GM21367 (cell line): Measurements from ENCODE around the gene HEYL.
"Not testable (repeated sequence)": the region's sequence is repeated elsewhere in the genome, so short reads cannot be mapped to it uniquely, and the experiment has no call there.

Experiments
- ATAC-seq: cut with Tn5 transposase; IDR thresholded peaks from one replicate; pipeline ENCODE4 v1.9.1; 2021; ENCODE audit not compliant: unreplicated experiment

The HEYL gene

DNA sequence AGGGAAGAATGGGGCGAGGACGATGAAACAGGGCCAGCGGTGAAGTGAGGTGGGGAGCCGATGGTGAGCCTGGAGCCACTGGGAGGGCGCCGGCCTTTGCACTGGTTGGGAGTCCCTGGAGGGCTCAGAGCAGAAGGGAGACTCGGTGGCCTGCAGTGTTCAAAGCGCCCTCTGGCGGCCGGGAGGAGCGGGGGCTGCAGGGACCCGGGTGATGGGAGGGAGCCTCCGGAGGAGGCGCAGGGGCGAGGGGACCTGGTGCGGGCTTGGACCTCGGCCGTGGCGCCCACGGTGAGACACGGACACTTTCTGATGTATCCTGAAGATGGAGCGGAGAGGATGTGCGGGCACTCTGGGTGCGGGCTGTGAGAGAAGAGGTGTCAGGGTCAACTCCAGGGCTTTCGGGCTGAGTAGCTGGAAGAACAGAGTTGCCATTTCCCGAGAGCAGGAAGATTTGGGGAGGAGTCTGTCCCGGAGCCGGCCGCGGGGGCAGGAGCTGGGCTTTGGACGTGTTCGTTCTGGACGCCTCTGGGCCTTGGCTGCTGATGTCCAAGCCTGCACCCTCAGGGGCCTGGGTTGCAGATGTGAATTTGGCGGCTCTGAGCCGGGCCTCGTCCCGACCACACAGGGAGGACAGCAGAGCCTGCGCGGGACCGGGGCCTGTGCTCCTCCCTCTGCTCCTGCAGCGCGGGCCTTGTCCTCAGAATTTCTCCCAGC is 29.7 kb downstream of the HEYL start:
- no peak for ATAC-seq

GRCh38 chr1:39608921-39609320 is 30.5 kb downstream of the HEYL start:
- no peak for ATAC-seq

DNA sequence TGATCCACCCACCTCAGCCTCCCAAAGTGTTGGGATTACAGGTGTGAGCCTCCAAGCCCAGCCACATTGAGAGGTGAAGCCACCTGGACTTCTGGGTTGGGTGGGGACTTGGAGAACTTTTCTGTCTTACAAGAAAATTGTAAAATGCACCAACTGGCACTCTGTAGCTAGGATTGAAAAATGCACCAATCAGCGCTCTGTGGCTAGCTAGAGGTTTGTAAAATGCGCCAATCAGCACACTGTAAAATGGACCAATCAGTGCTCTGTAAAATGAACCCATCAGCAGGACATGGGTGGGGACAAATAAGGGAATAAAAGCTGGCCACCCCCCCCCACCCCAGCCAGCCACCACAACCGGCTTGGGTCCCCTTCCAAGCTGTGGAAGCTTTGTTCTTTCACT is 35.8 kb downstream of the HEYL start:
- ATAC-seq: not testable (repeated sequence)

- ATAC-seq: not testable (repeated sequence)
Observed at GRCh38 chr1:39601667-39602255, 37.7 kb downstream of the HEYL start.

GRCh38 chr1:39596163-39596562 is 43.3 kb downstream of the HEYL start:
- no peak for ATAC-seq

GRCh38 chr1:39593386-39593785 is 46.1 kb downstream of the HEYL start:
- ATAC-seq: no peak

GRCh38 chr1:39592069-39592468 is 47.4 kb downstream of the HEYL start:
- no peak for ATAC-seq

DNA sequence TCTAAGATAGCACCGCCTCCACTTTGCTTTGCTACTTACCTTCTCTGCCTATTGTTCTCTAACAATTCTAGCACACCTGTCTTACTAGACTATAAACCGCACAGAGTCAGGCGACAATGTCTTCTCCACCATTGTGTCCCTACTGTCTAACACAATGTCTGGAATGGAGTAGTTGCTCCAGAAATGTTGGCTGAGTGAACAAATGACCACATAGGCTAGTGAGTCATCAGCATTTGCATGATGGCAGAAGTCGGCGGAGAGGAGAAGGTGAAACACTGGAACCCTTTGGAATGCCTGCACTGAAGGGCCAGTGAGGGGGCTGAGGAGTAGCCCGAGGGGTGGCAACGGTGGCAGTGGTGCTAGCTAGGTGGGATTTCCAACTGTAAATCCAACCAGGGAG is 48.9 kb downstream of the HEYL start:
- ATAC-seq: no peak

GRCh38 chr1:39585933-39586332 is 53.5 kb downstream of the HEYL start:
- no peak for ATAC-seq

- ATAC-seq: peak; percentile 39
Observed at GRCh38 chr1:39576016-39576657, 63.3 kb downstream of the HEYL start.

DNA sequence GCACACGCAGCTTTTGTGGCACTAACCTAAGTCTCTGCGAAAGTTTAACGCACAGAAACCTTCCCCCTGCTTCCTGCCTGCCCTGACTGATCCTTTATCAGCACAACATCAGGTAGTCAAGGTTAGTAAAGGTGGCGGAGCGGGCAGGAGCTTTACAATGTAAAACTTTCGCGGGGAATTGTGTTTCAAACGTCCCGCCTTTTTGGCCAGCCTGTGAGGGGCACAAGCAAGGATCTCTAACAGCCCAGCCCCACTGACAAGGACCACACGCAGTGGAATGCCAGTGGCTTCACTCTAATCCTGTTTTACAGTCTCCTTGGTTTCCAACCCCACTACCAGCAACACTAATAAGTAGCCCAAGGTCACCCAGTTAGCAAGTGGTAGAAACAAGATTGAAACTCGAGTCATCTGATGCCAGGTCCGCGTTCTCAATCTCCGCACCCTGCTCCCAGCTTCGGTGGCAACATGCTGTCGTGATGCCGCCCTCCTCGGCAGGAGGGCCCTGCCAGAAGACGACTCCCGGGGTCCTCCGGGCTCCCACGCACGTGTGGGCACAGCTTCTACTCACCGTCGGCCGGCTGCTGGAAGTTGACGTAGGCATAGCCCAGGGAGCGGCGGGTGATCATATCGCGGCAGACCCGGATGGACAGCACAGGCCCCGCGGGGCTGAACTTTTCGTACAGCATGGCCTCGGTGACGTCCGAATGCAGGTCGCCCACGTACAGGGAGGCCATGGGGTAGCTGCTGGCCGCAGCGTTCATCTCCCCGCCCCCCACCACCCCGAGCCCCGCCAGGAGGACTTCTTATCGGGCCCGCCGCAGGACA is 64.0 kb downstream of the HEYL start:
- ATAC-seq: no peak

- ATAC-seq: no peak
Observed at GRCh38 chr1:39574646-39575045, 64.8 kb downstream of the HEYL start.
